HFFc6 (cell line): ENCODE data around the gene CIRBP. TPM values are rescaled to one million over a fixed set of nuclear protein-coding genes. Genes with fewer than 3 reads are reported as not detected.

Source experiments
- DNase-seq: peaks from one replicate; pipeline ENCODE4 v3.0.0-alpha.2; 2018
- H3K27ac Mint-ChIP-seq: 2 replicates; pipeline ENCODE4 v1.8.0; 2020; ENCODE audit warnings: mild to moderate bottlenecking, mixed read lengths
- H3K27me3 Mint-ChIP-seq: 2 replicates; pipeline ENCODE4 v1.8.0; 2021; ENCODE audit warnings: mild to moderate bottlenecking, moderate library complexity, mixed read lengths; ENCODE audit not compliant: insufficient read depth
- H3K36me3 Mint-ChIP-seq: 2 replicates; pipeline ENCODE4 v1.8.0; 2021; ENCODE audit warnings: low read depth, mixed read lengths
- H3K4me1 Mint-ChIP-seq: 2 replicates; pipeline ENCODE4 v1.8.0; 2020; ENCODE audit warnings: low read depth, mixed read lengths
- H3K4me3 Mint-ChIP-seq: 2 replicates; pipeline ENCODE4 v1.8.0; 2020; ENCODE audit warnings: mild to moderate bottlenecking, moderate library complexity, mixed read lengths
- H3K9me3 Mint-ChIP-seq: 2 replicates; pipeline ENCODE4 v1.8.0; 2020; ENCODE audit warnings: mild to moderate bottlenecking, mixed read lengths
- CTCF ChIP-seq: fragments of 200-600 bp; sonication (generic); IDR thresholded peaks from 2 replicates; pipeline ENCODE4 v1.5.0; 2021; ENCODE audit warnings: antibody characterized with exemption, mild to moderate bottlenecking
- total RNA-seq, 6 experiments: library from RNA; stranded (reverse); fragmentation: NEBNext Ultra II Directional; extraction: Animal tissue kit (Norgen Biotek cat#: 25700); gene quantifications; 2 replicates in 1 of 6; 3 replicates in 5 of 6; pipeline ENCODE4 v1.2.3, GENCODE V29; 2021

Gene CIRBP
- total RNA-seq, 6 experiments from 2014 or later, result 160 to 243 (median 190) TPM

DNA sequence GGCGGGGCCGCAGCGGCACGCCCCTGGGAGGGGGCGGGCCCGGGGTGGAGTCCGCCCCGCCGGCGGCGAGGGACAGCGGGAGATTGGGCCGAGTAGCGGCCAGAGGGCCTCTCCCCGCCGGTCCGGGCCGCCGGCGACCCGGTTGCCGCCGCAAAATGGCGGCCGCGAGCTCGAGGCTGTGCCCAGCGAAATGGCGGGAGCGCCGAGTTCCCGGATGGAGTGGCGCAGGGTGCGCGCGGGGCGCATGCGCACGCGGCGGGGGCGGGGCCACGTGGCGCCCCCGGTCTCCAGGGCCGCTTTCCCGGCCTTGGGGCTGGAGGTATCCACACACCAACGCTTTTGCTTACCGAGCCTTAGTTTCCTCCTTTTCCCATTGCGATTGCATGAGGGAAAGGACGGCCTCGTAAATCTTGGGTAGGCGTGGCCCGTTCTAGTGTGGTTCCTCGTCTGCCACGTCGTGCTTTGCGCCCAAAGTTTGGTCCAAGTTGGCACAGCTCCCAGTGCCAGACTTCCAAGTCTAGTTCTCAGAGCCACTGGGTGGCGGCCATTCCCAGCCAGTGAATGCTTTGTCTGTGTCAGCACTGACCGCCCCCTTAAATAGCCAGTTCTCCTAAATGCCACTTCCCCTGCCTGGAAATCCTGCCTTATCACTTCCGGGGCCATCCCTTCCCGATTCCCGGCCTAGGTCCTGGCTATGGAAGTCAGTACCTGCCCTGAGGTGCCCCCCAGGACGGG lies 513 bp downstream of the CIRBP start:
- Mint-ChIP-seq H3K27ac (peak overlapping the region; percentile 96), H3K36me3 (peaks cover 40% of the 10 kb centered on the region), H3K27me3 (peaks cover 17% of the 10 kb centered on the region), H3K9me3 (no peaks in the 10 kb centered on the region), H3K4me3 (peak overlapping the region; percentile 92), H3K4me1 (peaks cover 74% of the 10 kb centered on the region)
- peak; percentile 18; the same call in 1 of the 2 replicates for TF ChIP-seq CTCF
- DNase-seq, result peak; percentile 90

GRCh38 chr19:1270213-1270853 lies 1.2 kb downstream of the CIRBP start:
- H3K4me3 Mint-ChIP-seq, result peak overlapping the region; percentile 92
- H3K27ac Mint-ChIP-seq, result peak overlapping the region; percentile 96
- peaks cover 67% of the 10 kb centered on the region for H3K4me1 Mint-ChIP-seq
- H3K27me3 Mint-ChIP-seq, result peaks cover 17% of the 10 kb centered on the region
- no peak for TF ChIP-seq CTCF
- H3K36me3 Mint-ChIP-seq, result peaks cover 40% of the 10 kb centered on the region
- no peak for DNase-seq
- no peaks in the 10 kb centered on the region for H3K9me3 Mint-ChIP-seq

DNA sequence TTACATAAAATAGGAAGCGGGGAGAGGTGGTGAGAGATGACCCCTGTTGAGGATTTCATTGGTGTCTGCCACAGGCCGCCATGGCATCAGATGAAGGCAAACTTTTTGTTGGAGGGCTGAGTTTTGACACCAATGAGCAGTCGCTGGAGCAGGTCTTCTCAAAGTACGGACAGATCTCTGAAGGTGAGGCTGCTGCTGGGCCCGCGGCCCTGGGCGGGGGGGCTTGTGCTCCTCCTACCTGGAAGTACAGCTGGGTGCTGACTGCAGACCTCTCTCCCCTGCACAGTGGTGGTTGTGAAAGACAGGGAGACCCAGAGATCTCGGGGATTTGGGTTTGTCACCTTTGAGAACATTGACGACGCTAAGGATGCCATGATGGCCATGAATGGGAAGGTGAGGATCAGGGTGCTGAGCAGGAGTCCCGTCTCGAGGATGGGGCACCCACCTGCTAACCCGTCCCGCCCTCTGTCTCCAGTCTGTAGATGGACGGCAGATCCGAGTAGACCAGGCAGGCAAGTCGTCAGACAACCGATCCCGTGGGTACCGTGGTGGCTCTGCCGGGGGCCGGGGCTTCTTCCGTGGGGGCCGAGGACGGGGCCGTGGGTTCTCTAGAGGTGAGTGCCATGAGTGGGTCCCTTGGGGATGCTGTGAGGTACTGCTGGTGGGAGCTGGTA lies 1.9 kb downstream of the CIRBP start:
- H3K9me3 Mint-ChIP-seq, result no peaks in the 10 kb centered on the region
- H3K36me3 Mint-ChIP-seq, result peaks cover 40% of the 10 kb centered on the region
- H3K27ac Mint-ChIP-seq, result peak overlapping the region; percentile 96
- DNase-seq, result no peak
- H3K4me1 Mint-ChIP-seq, result peaks cover 61% of the 10 kb centered on the region
- peak overlapping the region; percentile 92 for H3K4me3 Mint-ChIP-seq
- peaks cover 18% of the 10 kb centered on the region for H3K27me3 Mint-ChIP-seq
- no peak for TF ChIP-seq CTCF

GRCh38 chr19:1271528-1272422 lies 2.6 kb downstream of the CIRBP start:
- Mint-ChIP-seq H3K9me3 (no peaks in the 10 kb centered on the region), H3K36me3 (peaks cover 43% of the 10 kb centered on the region), H3K4me1 (peaks cover 63% of the 10 kb centered on the region), H3K27me3 (peaks cover 21% of the 10 kb centered on the region), H3K27ac (peak overlapping the region; percentile 96), H3K4me3 (peak overlapping the region; percentile 92)
- no peak for DNase-seq
- TF ChIP-seq CTCF, result no peak
